DOHH2 (cell line): ENCODE data around the gene GALNT17.

ENCODE experiments used
- EZH2phosphoT487 ChIP-seq: fragments of 200-600 bp; sonication (generic); IDR thresholded peaks from 2 replicates; pipeline ENCODE4 v1.6.1; 2017; ENCODE audit warnings: borderline replicate concordance, mild to moderate bottlenecking, antibody characterized with exemption, low read length, moderate library complexity, mixed read lengths
- TF ChIP-seq, protein P1 (sequence below): fragments of 200-600 bp; sonication (generic); IDR thresholded peaks from one replicate; pipeline ENCODE4 v1.5.1; 2014; ENCODE audit warnings: antibody characterized with exemption, mild to moderate bottlenecking, low read depth, low read length; ENCODE audit not compliant: poor library complexity, severe bottlenecking

DNA sequence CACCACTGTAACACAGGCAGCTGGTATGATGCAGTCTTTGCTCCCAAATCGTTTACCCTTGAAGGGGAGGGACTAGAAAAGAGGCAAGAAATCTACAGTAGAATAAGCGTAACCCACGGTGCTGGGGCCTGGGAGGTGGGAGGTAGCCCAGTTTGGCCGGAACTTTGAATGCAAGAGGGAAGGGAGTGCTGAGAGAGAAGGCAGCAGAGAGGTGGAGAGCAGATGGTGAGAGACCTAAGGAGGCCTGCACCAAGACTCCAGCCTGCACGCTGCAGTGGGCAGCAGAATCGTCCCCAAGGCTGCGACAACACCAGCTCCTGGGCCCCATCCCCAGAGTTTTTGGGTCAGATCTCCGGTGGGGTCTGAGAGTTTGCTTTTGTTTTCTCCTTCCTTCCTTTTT is 547.5 kb downstream of the GALNT17 start:
- TF ChIP-seq, protein P1, sequence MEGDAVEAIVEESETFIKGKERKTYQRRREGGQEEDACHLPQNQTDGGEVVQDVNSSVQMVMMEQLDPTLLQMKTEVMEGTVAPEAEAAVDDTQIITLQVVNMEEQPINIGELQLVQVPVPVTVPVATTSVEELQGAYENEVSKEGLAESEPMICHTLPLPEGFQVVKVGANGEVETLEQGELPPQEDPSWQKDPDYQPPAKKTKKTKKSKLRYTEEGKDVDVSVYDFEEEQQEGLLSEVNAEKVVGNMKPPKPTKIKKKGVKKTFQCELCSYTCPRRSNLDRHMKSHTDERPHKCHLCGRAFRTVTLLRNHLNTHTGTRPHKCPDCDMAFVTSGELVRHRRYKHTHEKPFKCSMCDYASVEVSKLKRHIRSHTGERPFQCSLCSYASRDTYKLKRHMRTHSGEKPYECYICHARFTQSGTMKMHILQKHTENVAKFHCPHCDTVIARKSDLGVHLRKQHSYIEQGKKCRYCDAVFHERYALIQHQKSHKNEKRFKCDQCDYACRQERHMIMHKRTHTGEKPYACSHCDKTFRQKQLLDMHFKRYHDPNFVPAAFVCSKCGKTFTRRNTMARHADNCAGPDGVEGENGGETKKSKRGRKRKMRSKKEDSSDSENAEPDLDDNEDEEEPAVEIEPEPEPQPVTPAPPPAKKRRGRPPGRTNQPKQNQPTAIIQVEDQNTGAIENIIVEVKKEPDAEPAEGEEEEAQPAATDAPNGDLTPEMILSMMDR = no peak
- no peak for TF ChIP-seq EZH2phosphoT487
